ENCODE measurements around the gene S100A16.

GRCh38 chr1:153652805-153653500 is 40.0 kb upstream of the S100A16 start:
- TF ChIP-seq MYBL2 (CRISPR knock-in tag; IDR thresholded peaks at IDR 0.05): no peak
- TF ChIP-seq ZNF121 (CRISPR knock-in tag; IDR thresholded peaks at IDR 0.05): no peak
- TF ChIP-seq MAX (CRISPR knock-in tag; IDR thresholded peaks at IDR 0.05): no peak
- TF ChIP-seq CREB1 (CRISPR knock-in tag; IDR thresholded peaks at IDR 0.05): no peak
- TF ChIP-seq USF2 (CRISPR knock-in tag; IDR thresholded peaks at IDR 0.05): no peak
- no peak for TF ChIP-seq OVOL2 (CRISPR knock-in tag; IDR thresholded peaks at IDR 0.05; ENCODE audit: borderline replicate concordance)

Data from WTC11 (cell line).